ENCODE measurements around the gene GLYATL3.

DNA sequence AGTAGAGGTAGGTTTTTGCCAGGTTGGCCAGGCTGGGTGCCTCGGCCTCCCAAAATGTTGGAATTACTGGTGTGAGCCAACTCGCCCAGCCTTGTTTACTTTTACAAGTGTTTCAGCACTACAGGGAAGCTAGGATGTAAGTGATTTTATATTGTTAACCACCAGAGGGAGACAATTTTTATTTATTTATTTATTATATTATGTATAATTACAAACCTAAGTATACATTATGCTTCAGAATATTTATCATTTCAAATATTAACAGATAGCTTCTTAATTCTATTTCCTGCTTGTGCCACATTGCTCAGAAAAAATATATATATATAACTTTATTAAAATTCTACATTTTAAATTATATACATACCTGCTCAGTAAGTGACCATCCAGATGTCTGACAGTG, 46.5 kb upstream of the GLYATL3 start:
- TF ChIP-seq, protein P1, sequence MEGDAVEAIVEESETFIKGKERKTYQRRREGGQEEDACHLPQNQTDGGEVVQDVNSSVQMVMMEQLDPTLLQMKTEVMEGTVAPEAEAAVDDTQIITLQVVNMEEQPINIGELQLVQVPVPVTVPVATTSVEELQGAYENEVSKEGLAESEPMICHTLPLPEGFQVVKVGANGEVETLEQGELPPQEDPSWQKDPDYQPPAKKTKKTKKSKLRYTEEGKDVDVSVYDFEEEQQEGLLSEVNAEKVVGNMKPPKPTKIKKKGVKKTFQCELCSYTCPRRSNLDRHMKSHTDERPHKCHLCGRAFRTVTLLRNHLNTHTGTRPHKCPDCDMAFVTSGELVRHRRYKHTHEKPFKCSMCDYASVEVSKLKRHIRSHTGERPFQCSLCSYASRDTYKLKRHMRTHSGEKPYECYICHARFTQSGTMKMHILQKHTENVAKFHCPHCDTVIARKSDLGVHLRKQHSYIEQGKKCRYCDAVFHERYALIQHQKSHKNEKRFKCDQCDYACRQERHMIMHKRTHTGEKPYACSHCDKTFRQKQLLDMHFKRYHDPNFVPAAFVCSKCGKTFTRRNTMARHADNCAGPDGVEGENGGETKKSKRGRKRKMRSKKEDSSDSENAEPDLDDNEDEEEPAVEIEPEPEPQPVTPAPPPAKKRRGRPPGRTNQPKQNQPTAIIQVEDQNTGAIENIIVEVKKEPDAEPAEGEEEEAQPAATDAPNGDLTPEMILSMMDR (conservative IDR thresholded peaks at IDR 0.05; ENCODE audit: low read depth, low read length): no peak; the same call in 1 of the 2 replicates
- TF ChIP-seq EZH2 (IDR thresholded peaks at IDR 0.05; ENCODE audit: low read length, unreplicated experiment) (no peak), EZH2phosphoT487 (IDR thresholded peaks at IDR 0.05; ENCODE audit: borderline replicate concordance, low read length) (no peak)

Measured in PC-3 (cell line).